Activated CD4-positive, alpha-beta T cell treated with anti-CD3 and anti-CD28 coated beads for 48 hours (primary cell): ENCODE results near the gene ACYP2.

Experiments
- DNase-seq: peaks from one replicate; pipeline ENCODE4 v3.0.0-alpha.2; 2020

The ACYP2 gene

GRCh38 chr2:54330926-54331835, 215.8 kb downstream of the ACYP2 start:
- DNase-seq, result no peak

GRCh38 chr2:54332386-54332785, 217.0 kb downstream of the ACYP2 start:
- no peak for DNase-seq

- DNase-seq, result no peak
Observed at GRCh38 chr2:54336136-54336976, 220.9 kb downstream of the ACYP2 start.

GRCh38 chr2:54336977-54337255, 221.5 kb downstream of the ACYP2 start:
- DNase-seq, result no peak

- DNase-seq, result no peak
Observed at GRCh38 chr2:54341656-54342055, 226.2 kb downstream of the ACYP2 start.

- no peak for DNase-seq
Observed at GRCh38 chr2:54342603-54343002, 227.2 kb downstream of the ACYP2 start.

GRCh38 chr2:54347622-54348021, 232.2 kb downstream of the ACYP2 start:
- no peak for DNase-seq

GRCh38 chr2:54348646-54349045, 233.2 kb downstream of the ACYP2 start:
- DNase-seq, result no peak

GRCh38 chr2:54350426-54350825, 235.0 kb downstream of the ACYP2 start:
- no peak for DNase-seq

GRCh38 chr2:54353216-54353615, 237.8 kb downstream of the ACYP2 start:
- no peak for DNase-seq
